ENCODE measurements around the gene MPL. TPM values are rescaled to one million over a fixed set of nuclear protein-coding genes. Genes with fewer than 3 reads are reported as not detected.

MPL gene
- polyA plus RNA-seq, 1 donor (not counting 4 experiments of a cell fraction or from before 2014, with no cell fraction given) = not detected

DNA sequence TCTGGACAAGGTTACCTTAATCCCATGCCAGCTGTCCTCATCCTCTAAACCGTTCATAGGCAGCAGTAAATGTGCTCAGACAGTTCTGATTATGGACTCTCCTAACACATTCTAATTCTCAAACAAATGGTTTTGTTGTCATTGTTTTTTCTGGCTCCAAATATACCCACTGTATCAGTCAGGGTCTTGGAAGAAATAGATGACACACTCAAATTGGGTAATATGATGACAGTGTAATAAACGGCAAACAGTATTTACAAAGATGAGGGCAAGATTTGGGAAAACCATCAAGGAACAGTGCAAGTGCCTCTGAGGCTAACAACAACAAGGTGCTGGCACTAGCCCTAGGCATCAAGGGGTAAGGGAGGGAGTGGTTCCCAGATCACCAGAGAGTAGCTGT lies 16.9 kb downstream of the MPL start:
- H4K20me1 ChIP-seq (ENCODE audit: control insufficient read depth, extremely low read depth, insufficient read depth, low read length) = no peaks in the 10 kb centered on the region
- H3K9ac ChIP-seq (ENCODE audit: control insufficient read depth, extremely low read depth, insufficient read depth, low read length) = no peak overlapping the region
- dilution Hi-C loops (cut with MboI; ENCODE audit: extremely low pct_ligation_motif_present, low sequenced_read_pairs) = no loop called here
- H2AFZ ChIP-seq (ENCODE audit: control insufficient read depth, low read length) = no peak overlapping the region
- no peak overlapping the region for H3K27ac ChIP-seq (ENCODE audit: control insufficient read depth, insufficient read depth, low read length)
- no peak overlapping the region for H3K4me2 ChIP-seq (ENCODE audit: control insufficient read depth, extremely low read depth, insufficient read depth, low read depth, low read length)
- FAIRE-seq (no peak), DNase-seq (ENCODE audit: low read depth, low spot score) (no peak)
- no peaks in the 10 kb centered on the region for H3K27me3 ChIP-seq (ENCODE audit: control insufficient read depth, extremely low read depth, insufficient read depth, low read length)
- peaks cover 9% of the 10 kb centered on the region for H3K4me1 ChIP-seq (ENCODE audit: control insufficient read depth, extremely low read depth, insufficient read depth, low read length)
- no peak overlapping the region for H3K4me3 ChIP-seq (ENCODE audit: control insufficient read depth in 2 of 3, extremely low read depth in 1 of 3, insufficient read depth in 2 of 3, low read depth in 1 of 3, low read length in 3 of 3)
- H3K9me1 ChIP-seq (ENCODE audit: control insufficient read depth, extremely low read depth, insufficient read depth, low read length) = no peaks in the 10 kb centered on the region
- no peak for TF ChIP-seq EZH2 (IDR thresholded peaks at IDR 0.05; ENCODE audit: low read length)
- TF ChIP-seq, protein P1, sequence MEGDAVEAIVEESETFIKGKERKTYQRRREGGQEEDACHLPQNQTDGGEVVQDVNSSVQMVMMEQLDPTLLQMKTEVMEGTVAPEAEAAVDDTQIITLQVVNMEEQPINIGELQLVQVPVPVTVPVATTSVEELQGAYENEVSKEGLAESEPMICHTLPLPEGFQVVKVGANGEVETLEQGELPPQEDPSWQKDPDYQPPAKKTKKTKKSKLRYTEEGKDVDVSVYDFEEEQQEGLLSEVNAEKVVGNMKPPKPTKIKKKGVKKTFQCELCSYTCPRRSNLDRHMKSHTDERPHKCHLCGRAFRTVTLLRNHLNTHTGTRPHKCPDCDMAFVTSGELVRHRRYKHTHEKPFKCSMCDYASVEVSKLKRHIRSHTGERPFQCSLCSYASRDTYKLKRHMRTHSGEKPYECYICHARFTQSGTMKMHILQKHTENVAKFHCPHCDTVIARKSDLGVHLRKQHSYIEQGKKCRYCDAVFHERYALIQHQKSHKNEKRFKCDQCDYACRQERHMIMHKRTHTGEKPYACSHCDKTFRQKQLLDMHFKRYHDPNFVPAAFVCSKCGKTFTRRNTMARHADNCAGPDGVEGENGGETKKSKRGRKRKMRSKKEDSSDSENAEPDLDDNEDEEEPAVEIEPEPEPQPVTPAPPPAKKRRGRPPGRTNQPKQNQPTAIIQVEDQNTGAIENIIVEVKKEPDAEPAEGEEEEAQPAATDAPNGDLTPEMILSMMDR (optimal IDR thresholded peaks at IDR 0.05 in 1 of 3, IDR thresholded peaks at IDR 0.05 in 1 of 3, conservative IDR thresholded peaks at IDR 0.05 in 1 of 3; ENCODE audit: extremely low read depth in 1 of 3, insufficient read depth in 2 of 3, low read length in 3 of 3) = no peak
- H3K36me3 ChIP-seq (ENCODE audit: control insufficient read depth in 2 of 2, extremely low read depth in 1 of 2, insufficient read depth in 2 of 2, low read length in 2 of 2) = no peaks in the 10 kb centered on the region
- H3K79me2 ChIP-seq (ENCODE audit: control insufficient read depth, insufficient read depth, low read length) = peaks cover 9% of the 10 kb centered on the region
- H3K9me3 ChIP-seq (ENCODE audit: control insufficient read depth, low read depth, low read length) = no peaks in the 10 kb centered on the region

DNA sequence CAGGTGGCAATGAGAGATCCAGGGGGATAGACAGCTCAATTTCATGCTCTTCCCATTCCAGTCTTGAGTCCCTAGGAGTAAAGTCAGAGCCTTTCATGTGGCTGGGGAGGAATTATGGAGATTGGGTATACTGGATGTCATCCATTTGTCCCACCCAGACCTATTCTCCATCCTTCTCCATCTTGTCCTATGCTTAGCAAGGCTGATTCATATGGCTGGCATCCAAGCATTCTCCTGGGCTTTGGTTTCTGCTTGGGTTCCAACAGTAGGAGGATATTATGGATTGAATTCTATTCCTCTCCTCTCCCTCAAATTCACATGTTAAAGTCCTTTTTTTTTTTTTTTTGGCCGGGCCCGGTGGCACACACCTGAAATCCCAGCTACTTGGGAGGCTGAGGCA lies 17.3 kb downstream of the MPL start:
- Histone ChIP-seq H3K4me2 (ENCODE audit: control insufficient read depth, extremely low read depth, insufficient read depth, low read depth, low read length) (no peak overlapping the region), H3K4me1 (ENCODE audit: control insufficient read depth, extremely low read depth, insufficient read depth, low read length) (peaks cover 7% of the 10 kb centered on the region), H3K9me1 (ENCODE audit: control insufficient read depth, extremely low read depth, insufficient read depth, low read length) (no peaks in the 10 kb centered on the region), H3K27ac (ENCODE audit: control insufficient read depth, insufficient read depth, low read length) (no peak overlapping the region), H3K79me2 (ENCODE audit: control insufficient read depth, insufficient read depth, low read length) (peaks cover 13% of the 10 kb centered on the region), H4K20me1 (ENCODE audit: control insufficient read depth, extremely low read depth, insufficient read depth, low read length) (no peaks in the 10 kb centered on the region), H3K27me3 (ENCODE audit: control insufficient read depth, extremely low read depth, insufficient read depth, low read length) (no peaks in the 10 kb centered on the region), H3K9me3 (ENCODE audit: control insufficient read depth, low read depth, low read length) (no peaks in the 10 kb centered on the region), H3K9ac (ENCODE audit: control insufficient read depth, extremely low read depth, insufficient read depth, low read length) (no peak overlapping the region), H2AFZ (ENCODE audit: control insufficient read depth, low read length) (no peak overlapping the region), H3K4me3 (ENCODE audit: control insufficient read depth in 2 of 3, extremely low read depth in 1 of 3, insufficient read depth in 2 of 3, low read depth in 1 of 3, low read length in 3 of 3) (no peak overlapping the region), H3K36me3 (ENCODE audit: control insufficient read depth in 2 of 2, extremely low read depth in 1 of 2, insufficient read depth in 2 of 2, low read length in 2 of 2) (no peaks in the 10 kb centered on the region)
- TF ChIP-seq, protein P1 (optimal IDR thresholded peaks at IDR 0.05 in 1 of 3, IDR thresholded peaks at IDR 0.05 in 1 of 3, conservative IDR thresholded peaks at IDR 0.05 in 1 of 3; ENCODE audit: extremely low read depth in 1 of 3, insufficient read depth in 2 of 3, low read length in 3 of 3) = no peak
- no peak for TF ChIP-seq EZH2 (IDR thresholded peaks at IDR 0.05; ENCODE audit: low read length)
- no peak for DNase-seq (ENCODE audit: low read depth, low spot score)
- FAIRE-seq = no peak
- dilution Hi-C loops (cut with MboI; ENCODE audit: extremely low pct_ligation_motif_present, low sequenced_read_pairs) = no loop called here

All from keratinocyte (primary cell).